CD14-positive monocyte (primary cell): ENCODE results near the gene NTN3. TPM values are rescaled to one million over a fixed set of nuclear protein-coding genes. Genes with fewer than 3 reads are reported as not detected.

Source experiments
- DNase-seq, 3 donors: peaks; one replicate each; pipeline ENCODE4 v3.0.0-alpha.2; 2011 to 2022
- H2AFZ ChIP-seq: 2 replicates; pipeline ENCODE4 v1.6.0; 2012; ENCODE audit warnings: mild to moderate bottlenecking, low read depth, low read length, inconsistent platforms; ENCODE audit not compliant: insufficient read depth, poor library complexity, severe bottlenecking
- H3K27ac ChIP-seq, 2 donors: 1 replicate in 1 of 2; 2 replicates in 1 of 2; pipeline ENCODE4 v1.5.1; 2012 to 2013; ENCODE audit warnings: low read length in 2 of 2, control low read depth in 1 of 2, inconsistent platforms in 1 of 2, low read depth in 1 of 2, mild to moderate bottlenecking in 1 of 2
- H3K27me3 ChIP-seq, 2 donors: one replicate each; pipeline versions ENCODE4 v1.6.0 to v1.6.1; 2011 to 2013; ENCODE audit warnings: low read length in 2 of 2; ENCODE audit not compliant: control insufficient read depth in 2 of 2, insufficient read depth in 2 of 2
- H3K36me3 ChIP-seq, 2 donors: replicated peaks in 1 of 2; 1 replicate in 1 of 2; 2 replicates in 1 of 2; pipeline versions ENCODE4 v1.5.1 to v1.6.1; 2012 to 2013; ENCODE audit warnings: low read length in 2 of 2, control low read depth in 1 of 2, inconsistent platforms in 1 of 2, mild to moderate bottlenecking in 1 of 2; ENCODE audit not compliant: insufficient read depth in 2 of 2, control insufficient read depth in 1 of 2
- H3K4me1 ChIP-seq, 2 donors: 1 replicate in 1 of 2; 2 replicates in 1 of 2; pipeline versions ENCODE4 v1.5.1 to v1.6.1; 2012 to 2013; ENCODE audit warnings: low read length in 2 of 2, control low read depth in 1 of 2, inconsistent platforms in 1 of 2, mild to moderate bottlenecking in 1 of 2, moderate library complexity in 1 of 2; ENCODE audit not compliant: insufficient read depth in 2 of 2, control insufficient read depth in 1 of 2
- H3K4me2 ChIP-seq: replicated peaks from 2 replicates; pipeline ENCODE3; 2012; ENCODE audit warnings: low read length, moderate library complexity, mild to moderate bottlenecking; ENCODE audit not compliant: poor library complexity, severe bottlenecking; ENCODE audit errors: extremely low read depth
- H3K4me3 ChIP-seq, 3 experiments: fragments of 200-600 bp in 1 of 3; sonication (generic) in 1 of 3; replicated peaks in 1 of 3; 1 replicate in 2 of 3; 2 replicates in 1 of 3; pipeline ENCODE4 v1.5.1; 2011 to 2013; ENCODE audit warnings: low read length in 3 of 3, mild to moderate bottlenecking in 3 of 3, control low read depth in 2 of 3, low read depth in 2 of 3, inconsistent platforms in 1 of 3, moderate library complexity in 1 of 3
- H3K79me2 ChIP-seq: 2 replicates; pipeline ENCODE4 v1.6.0; 2012; ENCODE audit warnings: mild to moderate bottlenecking, control low read depth, inconsistent platforms, low read length, moderate library complexity; ENCODE audit not compliant: insufficient read depth
- H3K9ac ChIP-seq: 2 replicates; pipeline ENCODE4 v1.6.0; 2017; ENCODE audit warnings: low read length, mild to moderate bottlenecking; ENCODE audit not compliant: insufficient read depth, poor library complexity, severe bottlenecking
- H3K9me3 ChIP-seq, 2 donors: replicated peaks in 1 of 2; 1 replicate in 1 of 2; 2 replicates in 1 of 2; pipeline versions ENCODE4 v1.5.1 to v1.6.1; 2012 to 2013; ENCODE audit warnings: low read length in 2 of 2, control low read depth in 1 of 2; ENCODE audit not compliant: control insufficient read depth in 1 of 2, insufficient read depth in 1 of 2
- H4K20me1 ChIP-seq: 2 replicates; pipeline ENCODE4 v1.6.0; 2012; ENCODE audit warnings: mild to moderate bottlenecking, low read length, control low read depth, moderate library complexity; ENCODE audit not compliant: insufficient read depth
- H3K27ac Mint-ChIP-seq, 7 donors: one replicate each; pipeline ENCODE4 v1.8.0; 2020; ENCODE audit warnings: mild to moderate bottlenecking in 7 of 7, mixed read lengths in 7 of 7, moderate library complexity in 6 of 7, inconsistent platforms in 2 of 7
- H3K27me3 Mint-ChIP-seq, 3 donors: one replicate each; pipeline ENCODE4 v1.8.0; 2021 to 2022; ENCODE audit warnings: low read depth in 3 of 3, mild to moderate bottlenecking in 3 of 3, mixed read lengths in 3 of 3, moderate library complexity in 3 of 3, inconsistent platforms in 1 of 3
- H3K36me3 Mint-ChIP-seq, 2 donors: one replicate each; pipeline ENCODE4 v1.8.0; 2020; ENCODE audit warnings: mixed read lengths in 2 of 2, inconsistent platforms in 1 of 2, mild to moderate bottlenecking in 1 of 2
- H3K4me1 Mint-ChIP-seq: one replicate; pipeline ENCODE4 v1.8.0; 2020; ENCODE audit warnings: mild to moderate bottlenecking, mixed read lengths
- H3K4me3 Mint-ChIP-seq, 2 donors: one replicate each; pipeline ENCODE4 v1.8.0; 2020; ENCODE audit warnings: mild to moderate bottlenecking in 2 of 2, mixed read lengths in 2 of 2, moderate library complexity in 1 of 2
- H3K9me3 Mint-ChIP-seq, 7 donors: one replicate each; pipeline ENCODE4 v1.8.0; 2020 to 2022; ENCODE audit warnings: mixed read lengths in 7 of 7, mild to moderate bottlenecking in 6 of 7, moderate library complexity in 6 of 7, inconsistent platforms in 2 of 7
- WGBS: methylation state at CpG from one replicate; pipeline ENCODE4 v1.1.5; 2013; ENCODE audit warnings: missing lambda C conversion rate; ENCODE audit not compliant: insufficient coverage; 5-methylcytosine and 5-hydroxymethylcytosine counted together
- intact Hi-C, 2 donors: fragments of 100-400 bp; cut with micrococcal nuclease; formaldehyde crosslinking; loops; one replicate each; pipeline versions ENCODE4 v1.15.0 to v1.15.1; 2023
- polyA plus RNA-seq, 3 donors: library from polyadenylated mRNA; depleted of rRNA in 1 of 3; unstranded in 2 of 3; stranded (reverse) in 1 of 3; fragments of 300-500 nt in 2 of 3; fragments of >200 nt in 1 of 3; fragmentation: Illumina TruSeq in 2 of 3; gene quantifications; 1 replicate in 2 of 3; 2 replicates in 1 of 3; pipeline ENCODE4 v1.2.3, GENCODE V29; 2012 to 2021
- TF ChIP-seq, protein P1 (sequence below): fragments of 200-600 bp; IDR thresholded peaks from one replicate; pipeline ENCODE4 v1.8.0; 2022; ENCODE audit warnings: antibody characterized with exemption, mild to moderate bottlenecking

Gene NTN3
- polyA plus RNA-seq, 3 donors: not detected

- WGBS: 68% methylated on average over 24 of the region's 33 CpGs
- H3K27ac ChIP-seq: no peak overlapping the region
- peaks cover 2 to 4% (median 4%) of the 10 kb centered on the region in 3 donors for H3K27me3 Mint-ChIP-seq
- H3K9ac ChIP-seq: peak overlapping the region; percentile 49
- H3K36me3 ChIP-seq: peaks cover 0 to 10% of the 10 kb centered on the region in 2 donors
- no peaks in the 10 kb centered on the region for H3K27me3 ChIP-seq
- H3K36me3 Mint-ChIP-seq: peaks cover 28 to 40% of the 10 kb centered on the region in 2 donors
- peaks cover 51% of the 10 kb centered on the region for H3K79me2 ChIP-seq
- DNase-seq: no peak
- TF ChIP-seq, protein P1, sequence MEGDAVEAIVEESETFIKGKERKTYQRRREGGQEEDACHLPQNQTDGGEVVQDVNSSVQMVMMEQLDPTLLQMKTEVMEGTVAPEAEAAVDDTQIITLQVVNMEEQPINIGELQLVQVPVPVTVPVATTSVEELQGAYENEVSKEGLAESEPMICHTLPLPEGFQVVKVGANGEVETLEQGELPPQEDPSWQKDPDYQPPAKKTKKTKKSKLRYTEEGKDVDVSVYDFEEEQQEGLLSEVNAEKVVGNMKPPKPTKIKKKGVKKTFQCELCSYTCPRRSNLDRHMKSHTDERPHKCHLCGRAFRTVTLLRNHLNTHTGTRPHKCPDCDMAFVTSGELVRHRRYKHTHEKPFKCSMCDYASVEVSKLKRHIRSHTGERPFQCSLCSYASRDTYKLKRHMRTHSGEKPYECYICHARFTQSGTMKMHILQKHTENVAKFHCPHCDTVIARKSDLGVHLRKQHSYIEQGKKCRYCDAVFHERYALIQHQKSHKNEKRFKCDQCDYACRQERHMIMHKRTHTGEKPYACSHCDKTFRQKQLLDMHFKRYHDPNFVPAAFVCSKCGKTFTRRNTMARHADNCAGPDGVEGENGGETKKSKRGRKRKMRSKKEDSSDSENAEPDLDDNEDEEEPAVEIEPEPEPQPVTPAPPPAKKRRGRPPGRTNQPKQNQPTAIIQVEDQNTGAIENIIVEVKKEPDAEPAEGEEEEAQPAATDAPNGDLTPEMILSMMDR: no peak
- H3K4me3 ChIP-seq: no peak overlapping the region
- intact Hi-C loops: loop anchor here in 1 of 2 donors (5.0 kb wide), 1 partner anchor 144 kb away; the partner anchor contains the start of gene ABCA3
- peak overlapping the region in 3 of 7 donors; percentile 45 to 67 (median 46) for H3K27ac Mint-ChIP-seq
- H3K4me1 ChIP-seq: peaks cover 29 to 33% of the 10 kb centered on the region in 2 donors
- H3K4me2 ChIP-seq: no peak overlapping the region
- H3K9me3 ChIP-seq: no peaks in the 10 kb centered on the region
- peaks cover 15% of the 10 kb centered on the region for H4K20me1 ChIP-seq
- H3K9me3 Mint-ChIP-seq: peaks cover 0 to 2% (median 0%) of the 10 kb centered on the region in 7 donors
- no peak overlapping the region for H2AFZ ChIP-seq
- no peak overlapping the region for H3K4me3 Mint-ChIP-seq
- H3K4me1 Mint-ChIP-seq: peaks cover 45% of the 10 kb centered on the region
These were observed 14.9 kb downstream of the NTN3 start for GRCh38 chr16:2485811-2486507.

- H3K4me3 ChIP-seq: peak overlapping the region in 1 of 3 experiments; percentile 10
- H3K9me3 ChIP-seq: no peaks in the 10 kb centered on the region
- peaks cover 13% of the 10 kb centered on the region for H4K20me1 ChIP-seq
- peak overlapping the region; percentile 66 to 86 for H3K4me3 Mint-ChIP-seq
- H3K27ac Mint-ChIP-seq: peak overlapping the region; percentile 80 to 93 (median 90)
- peaks cover 22 to 33% of the 10 kb centered on the region in 2 donors for H3K36me3 Mint-ChIP-seq
- peak overlapping the region; percentile 2 to 28 for H3K27ac ChIP-seq
- peak; percentile 79 to 88 (median 79) for DNase-seq
- H2AFZ ChIP-seq: peak overlapping the region; percentile 69
- H3K9me3 Mint-ChIP-seq: peaks cover 0 to 2% (median 0%) of the 10 kb centered on the region in 7 donors
- intact Hi-C loops: loop anchor here in 1 of 2 donors (5.0 kb wide), 1 partner anchor 145 kb away; the partner anchor contains the start of gene ABCA3
- peak overlapping the region; percentile 49 for H3K9ac ChIP-seq
- H3K4me2 ChIP-seq: peak overlapping the region; percentile 57
- peaks cover 46% of the 10 kb centered on the region for H3K79me2 ChIP-seq
- H3K4me1 ChIP-seq: peaks cover 29 to 33% of the 10 kb centered on the region in 2 donors
- TF ChIP-seq, protein P1: peak; percentile 37
- H3K27me3 Mint-ChIP-seq: peaks cover 2 to 4% (median 4%) of the 10 kb centered on the region in 3 donors
- WGBS: 32% methylated on average over 28 of the region's 29 CpGs
- H3K27me3 ChIP-seq: no peaks in the 10 kb centered on the region
- H3K36me3 ChIP-seq: peaks cover 0 to 10% of the 10 kb centered on the region in 2 donors
- H3K4me1 Mint-ChIP-seq: peaks cover 44% of the 10 kb centered on the region
These were observed 15.8 kb downstream of the NTN3 start for GRCh38 chr16:2486645-2487516.
